WTC11 (cell line): ENCODE measurements around the gene SPATA2.

Source experiments
- CBFB ChIP-seq: sonication (generic); formaldehyde crosslinking; IDR thresholded peaks from 2 replicates; pipeline ENCODE4 v1.8.1; 2022; ENCODE audit warnings: mild to moderate bottlenecking, low read depth, missing genetic modification reagents
- FOXK1 ChIP-seq: sonication (generic); formaldehyde crosslinking; IDR thresholded peaks from 2 replicates; pipeline ENCODE4 v1.8.0; 2022; ENCODE audit warnings: mild to moderate bottlenecking, moderate library complexity, missing genetic modification reagents
- TF ChIP-seq, protein P1 (sequence below): fragments of 200-600 bp; IDR thresholded peaks from 2 replicates; pipeline ENCODE4 v1.8.0; 2022; ENCODE audit warnings: antibody characterized with exemption

DNA sequence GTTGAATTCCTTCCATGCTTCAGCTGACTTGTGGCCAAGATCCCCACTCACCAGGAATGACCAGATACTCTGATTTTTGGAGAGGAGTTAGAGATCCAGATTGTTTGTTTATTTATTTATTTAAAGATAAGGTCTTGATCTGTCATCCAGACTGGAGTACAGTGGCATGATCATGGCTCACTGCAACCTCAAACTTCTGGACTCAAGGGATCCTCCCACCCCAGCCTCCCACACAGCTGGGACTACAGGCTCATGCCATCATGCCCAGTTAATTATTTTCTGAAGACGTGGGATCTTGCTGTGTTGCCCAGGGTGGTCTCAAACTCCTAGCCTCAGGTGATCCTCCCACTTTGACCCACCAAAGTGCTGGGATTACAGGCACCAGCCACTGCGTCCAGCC is 4.1 kb upstream of the SPATA2 start:
- TF ChIP-seq, protein P1, sequence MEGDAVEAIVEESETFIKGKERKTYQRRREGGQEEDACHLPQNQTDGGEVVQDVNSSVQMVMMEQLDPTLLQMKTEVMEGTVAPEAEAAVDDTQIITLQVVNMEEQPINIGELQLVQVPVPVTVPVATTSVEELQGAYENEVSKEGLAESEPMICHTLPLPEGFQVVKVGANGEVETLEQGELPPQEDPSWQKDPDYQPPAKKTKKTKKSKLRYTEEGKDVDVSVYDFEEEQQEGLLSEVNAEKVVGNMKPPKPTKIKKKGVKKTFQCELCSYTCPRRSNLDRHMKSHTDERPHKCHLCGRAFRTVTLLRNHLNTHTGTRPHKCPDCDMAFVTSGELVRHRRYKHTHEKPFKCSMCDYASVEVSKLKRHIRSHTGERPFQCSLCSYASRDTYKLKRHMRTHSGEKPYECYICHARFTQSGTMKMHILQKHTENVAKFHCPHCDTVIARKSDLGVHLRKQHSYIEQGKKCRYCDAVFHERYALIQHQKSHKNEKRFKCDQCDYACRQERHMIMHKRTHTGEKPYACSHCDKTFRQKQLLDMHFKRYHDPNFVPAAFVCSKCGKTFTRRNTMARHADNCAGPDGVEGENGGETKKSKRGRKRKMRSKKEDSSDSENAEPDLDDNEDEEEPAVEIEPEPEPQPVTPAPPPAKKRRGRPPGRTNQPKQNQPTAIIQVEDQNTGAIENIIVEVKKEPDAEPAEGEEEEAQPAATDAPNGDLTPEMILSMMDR: no peak
- TF ChIP-seq FOXK1 (no peak), CBFB (CRISPR knock-in tag) (no peak)
